ENCODE data around the gene FSD1. TPM values are rescaled to one million over a fixed set of nuclear protein-coding genes. Genes with fewer than 3 reads are reported as not detected.
"Not testable (repeated sequence)": the region's sequence is repeated elsewhere in the genome, so short reads cannot be mapped to it uniquely, and the experiment has no call there.

The FSD1 gene
- total RNA-seq, 4 donors from 2014 or later: 0.67 TPM; not detected in 3

DNA sequence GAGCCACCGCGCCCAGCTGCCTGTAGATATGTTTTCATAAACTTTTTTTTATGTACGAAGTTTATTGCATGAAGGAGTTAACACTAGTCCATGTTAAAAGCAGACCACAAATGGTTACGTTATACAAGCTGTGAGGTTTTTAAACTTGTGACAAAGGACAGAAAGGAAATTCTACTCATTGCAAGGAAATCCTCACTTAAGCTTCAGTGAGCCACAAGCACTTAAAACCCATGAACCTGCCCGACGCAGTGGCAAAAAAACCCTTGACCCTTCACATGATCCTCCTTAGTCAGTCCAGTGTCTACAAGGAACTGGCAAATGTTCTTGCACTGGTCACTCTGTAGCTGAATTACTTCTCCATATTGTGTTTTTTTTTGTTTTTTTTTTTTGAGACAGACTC lies 43.1 kb downstream of the FSD1 start:
- peaks cover 0 to 34% of the 10 kb centered on the region in 2 donors for H3K36me3 ChIP-seq
- ATAC-seq: no peak
- no peaks in the 10 kb centered on the region for H3K27me3 ChIP-seq
- peaks cover 0 to 16% (median 6%) of the 10 kb centered on the region in 3 donors for H3K4me1 ChIP-seq
- TF ChIP-seq, protein P1, sequence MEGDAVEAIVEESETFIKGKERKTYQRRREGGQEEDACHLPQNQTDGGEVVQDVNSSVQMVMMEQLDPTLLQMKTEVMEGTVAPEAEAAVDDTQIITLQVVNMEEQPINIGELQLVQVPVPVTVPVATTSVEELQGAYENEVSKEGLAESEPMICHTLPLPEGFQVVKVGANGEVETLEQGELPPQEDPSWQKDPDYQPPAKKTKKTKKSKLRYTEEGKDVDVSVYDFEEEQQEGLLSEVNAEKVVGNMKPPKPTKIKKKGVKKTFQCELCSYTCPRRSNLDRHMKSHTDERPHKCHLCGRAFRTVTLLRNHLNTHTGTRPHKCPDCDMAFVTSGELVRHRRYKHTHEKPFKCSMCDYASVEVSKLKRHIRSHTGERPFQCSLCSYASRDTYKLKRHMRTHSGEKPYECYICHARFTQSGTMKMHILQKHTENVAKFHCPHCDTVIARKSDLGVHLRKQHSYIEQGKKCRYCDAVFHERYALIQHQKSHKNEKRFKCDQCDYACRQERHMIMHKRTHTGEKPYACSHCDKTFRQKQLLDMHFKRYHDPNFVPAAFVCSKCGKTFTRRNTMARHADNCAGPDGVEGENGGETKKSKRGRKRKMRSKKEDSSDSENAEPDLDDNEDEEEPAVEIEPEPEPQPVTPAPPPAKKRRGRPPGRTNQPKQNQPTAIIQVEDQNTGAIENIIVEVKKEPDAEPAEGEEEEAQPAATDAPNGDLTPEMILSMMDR (IDR thresholded peaks at IDR 0.05): no peak
- no peak for TF ChIP-seq POLR2A (IDR thresholded peaks at IDR 0.05)
- TF ChIP-seq EP300 (IDR thresholded peaks at IDR 0.05): no peak
- TF ChIP-seq POLR2AphosphoS5 (IDR thresholded peaks at IDR 0.05): no peak
- no peaks in the 10 kb centered on the region for H3K9me3 ChIP-seq
- no peak overlapping the region for H3K27ac ChIP-seq
- WGBS, 2 donors (ENCODE audit: low coverage in 1 of 2): 71 to 76% methylated on average over 5 to 6 of the region's 6 CpGs
- no peak overlapping the region for H3K4me3 ChIP-seq

DNA sequence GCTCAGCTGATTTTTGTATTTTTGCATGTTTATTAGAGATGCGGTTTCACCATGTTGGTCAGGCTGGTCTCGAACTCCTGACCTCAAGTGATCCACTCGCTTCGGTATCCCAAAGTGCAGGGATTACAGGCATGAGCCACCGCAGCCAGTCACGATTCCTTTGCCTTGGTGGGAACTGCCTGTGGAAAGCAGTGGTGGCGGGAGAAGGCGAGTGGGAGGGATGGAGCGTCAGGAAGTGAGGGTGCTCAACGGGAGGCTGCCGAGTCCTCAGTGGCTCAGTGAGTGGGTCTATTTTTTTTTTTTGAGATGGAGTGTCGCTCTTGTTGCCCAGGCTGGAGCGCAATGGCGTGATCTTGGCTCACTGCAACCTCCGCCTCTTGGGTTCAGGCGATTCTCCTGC lies 44.8 kb downstream of the FSD1 start:
- not testable (repeated sequence) for H3K4me3 ChIP-seq, ATAC-seq, H3K27me3 ChIP-seq, H3K9me3 ChIP-seq, H3K27ac ChIP-seq
- H3K4me1 ChIP-seq: peaks cover 0 to 16% (median 2%) of the 10 kb centered on the region in 3 donors
- WGBS, 2 donors (ENCODE audit: low coverage in 1 of 2): 90 to 100% methylated on average over 5 to 8 of the region's 16 CpGs
- peaks cover 0 to 45% of the 10 kb centered on the region in 2 donors for H3K36me3 ChIP-seq

GRCh38 chr19:4350111-4350510 lies 45.7 kb downstream of the FSD1 start:
- no peaks in the 10 kb centered on the region for H3K27me3 ChIP-seq
- WGBS, 2 donors (ENCODE audit: low coverage in 1 of 2): 80 to 89% methylated on average over 5 to 7 of the region's 8 CpGs
- peaks cover 0 to 10% (median 0%) of the 10 kb centered on the region in 3 donors for H3K4me1 ChIP-seq
- H3K4me3 ChIP-seq: no peak overlapping the region
- no peaks in the 10 kb centered on the region for H3K9me3 ChIP-seq
- TF ChIP-seq EP300 (IDR thresholded peaks at IDR 0.05): no peak
- TF ChIP-seq, protein P1 (IDR thresholded peaks at IDR 0.05): no peak
- H3K27ac ChIP-seq: no peak overlapping the region
- H3K36me3 ChIP-seq: peaks cover 0 to 54% of the 10 kb centered on the region in 2 donors
- no peak for ATAC-seq

- no peaks in the 10 kb centered on the region for H3K27me3 ChIP-seq
- WGBS, 2 donors (ENCODE audit: low coverage in 1 of 2): 94 to 96% methylated on average over 5 to 8 of the region's 9 CpGs
- ATAC-seq: no peak
- TF ChIP-seq POLR2AphosphoS5 (IDR thresholded peaks at IDR 0.05): no peak
- TF ChIP-seq, protein P1 (IDR thresholded peaks at IDR 0.05): no peak
- no peak for TF ChIP-seq EP300 (IDR thresholded peaks at IDR 0.05)
- TF ChIP-seq POLR2A (IDR thresholded peaks at IDR 0.05): no peak
- no peaks in the 10 kb centered on the region for H3K9me3 ChIP-seq
- H3K4me1 ChIP-seq: peaks cover 0 to 10% (median 0%) of the 10 kb centered on the region in 3 donors
- H3K4me3 ChIP-seq: no peak overlapping the region
- H3K36me3 ChIP-seq: peaks cover 0 to 56% of the 10 kb centered on the region in 2 donors
- H3K27ac ChIP-seq: no peak overlapping the region
These were observed 46.3 kb downstream of the FSD1 start for GRCh38 chr19:4350726-4351125.

- Histone ChIP-seq H3K36me3 (peaks cover 0 to 50% of the 10 kb centered on the region in 2 donors), H3K9me3 (no peaks in the 10 kb centered on the region), H3K4me3 (no peak overlapping the region), H3K27ac (no peak overlapping the region), H3K4me1 (peaks cover 0 to 10% (median 0%) of the 10 kb centered on the region in 3 donors), H3K27me3 (no peaks in the 10 kb centered on the region)
- ATAC-seq: peak; percentile 69
- 40% methylated on average over 6 of the region's 9 CpGs; no CpG with 5 or more reads in 1 of the 2 donors for WGBS, 2 donors (ENCODE audit: low coverage in 1 of 2)
- TF ChIP-seq EP300 (IDR thresholded peaks at IDR 0.05): no peak
- TF ChIP-seq, protein P1 (IDR thresholded peaks at IDR 0.05): peak in 3 of 4 experiments; percentile 50 to 68 (median 67)
These were observed 48.3 kb downstream of the FSD1 start for GRCh38 chr19:4352701-4353121.
